ENCODE measurements around the gene MAML1.
"Not testable (repeated sequence)": the region's sequence is repeated elsewhere in the genome, so short reads cannot be mapped to it uniquely, and the experiment has no call there.

Gene MAML1, protein sequence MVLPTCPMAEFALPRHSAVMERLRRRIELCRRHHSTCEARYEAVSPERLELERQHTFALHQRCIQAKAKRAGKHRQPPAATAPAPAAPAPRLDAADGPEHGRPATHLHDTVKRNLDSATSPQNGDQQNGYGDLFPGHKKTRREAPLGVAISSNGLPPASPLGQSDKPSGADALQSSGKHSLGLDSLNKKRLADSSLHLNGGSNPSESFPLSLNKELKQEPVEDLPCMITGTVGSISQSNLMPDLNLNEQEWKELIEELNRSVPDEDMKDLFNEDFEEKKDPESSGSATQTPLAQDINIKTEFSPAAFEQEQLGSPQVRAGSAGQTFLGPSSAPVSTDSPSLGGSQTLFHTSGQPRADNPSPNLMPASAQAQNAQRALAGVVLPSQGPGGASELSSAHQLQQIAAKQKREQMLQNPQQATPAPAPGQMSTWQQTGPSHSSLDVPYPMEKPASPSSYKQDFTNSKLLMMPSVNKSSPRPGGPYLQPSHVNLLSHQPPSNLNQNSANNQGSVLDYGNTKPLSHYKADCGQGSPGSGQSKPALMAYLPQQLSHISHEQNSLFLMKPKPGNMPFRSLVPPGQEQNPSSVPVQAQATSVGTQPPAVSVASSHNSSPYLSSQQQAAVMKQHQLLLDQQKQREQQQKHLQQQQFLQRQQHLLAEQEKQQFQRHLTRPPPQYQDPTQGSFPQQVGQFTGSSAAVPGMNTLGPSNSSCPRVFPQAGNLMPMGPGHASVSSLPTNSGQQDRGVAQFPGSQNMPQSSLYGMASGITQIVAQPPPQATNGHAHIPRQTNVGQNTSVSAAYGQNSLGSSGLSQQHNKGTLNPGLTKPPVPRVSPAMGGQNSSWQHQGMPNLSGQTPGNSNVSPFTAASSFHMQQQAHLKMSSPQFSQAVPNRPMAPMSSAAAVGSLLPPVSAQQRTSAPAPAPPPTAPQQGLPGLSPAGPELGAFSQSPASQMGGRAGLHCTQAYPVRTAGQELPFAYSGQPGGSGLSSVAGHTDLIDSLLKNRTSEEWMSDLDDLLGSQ

GRCh38 chr5:179732412-179732917, at the start of gene MAML1:
Gene MAML1 (plus strand): TSS chr5:179732822. CDS start chr5:179733113, 291 bp downstream.
- DNase-seq, result peak; percentile 99 to 100

- not testable (repeated sequence) for DNase-seq
Measured at GRCh38 chr5:179689212-179689611, 43.4 kb upstream of the MAML1 start.

- no peak for DNase-seq
Measured at GRCh38 chr5:179694561-179694960, 38.1 kb upstream of the MAML1 start.

DNA sequence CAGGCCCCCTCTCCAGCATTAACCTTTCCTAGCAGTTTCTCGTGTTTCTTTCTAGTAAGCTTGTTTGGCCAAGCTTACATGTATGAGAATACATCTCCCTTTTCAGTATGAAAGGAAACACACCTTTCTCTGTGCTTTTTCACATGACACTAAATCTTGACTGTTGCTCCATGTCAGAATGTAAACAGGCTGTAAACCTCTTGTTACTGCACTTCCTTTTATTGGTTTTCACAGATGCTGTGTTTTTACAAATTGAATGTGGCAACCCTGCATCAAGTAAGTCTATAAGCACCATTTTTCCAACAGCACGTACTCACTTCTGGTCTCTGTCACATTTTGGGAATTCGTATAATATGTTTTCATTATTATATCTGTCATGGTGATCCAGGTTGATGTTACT, 36.0 kb upstream of the MAML1 start:
- DNase-seq, result no peak

GRCh38 chr5:179697108-179697507, 35.5 kb upstream of the MAML1 start:
- no peak for DNase-seq

GRCh38 chr5:179697543-179697942, 35.1 kb upstream of the MAML1 start:
- not testable (repeated sequence) for DNase-seq

DNA sequence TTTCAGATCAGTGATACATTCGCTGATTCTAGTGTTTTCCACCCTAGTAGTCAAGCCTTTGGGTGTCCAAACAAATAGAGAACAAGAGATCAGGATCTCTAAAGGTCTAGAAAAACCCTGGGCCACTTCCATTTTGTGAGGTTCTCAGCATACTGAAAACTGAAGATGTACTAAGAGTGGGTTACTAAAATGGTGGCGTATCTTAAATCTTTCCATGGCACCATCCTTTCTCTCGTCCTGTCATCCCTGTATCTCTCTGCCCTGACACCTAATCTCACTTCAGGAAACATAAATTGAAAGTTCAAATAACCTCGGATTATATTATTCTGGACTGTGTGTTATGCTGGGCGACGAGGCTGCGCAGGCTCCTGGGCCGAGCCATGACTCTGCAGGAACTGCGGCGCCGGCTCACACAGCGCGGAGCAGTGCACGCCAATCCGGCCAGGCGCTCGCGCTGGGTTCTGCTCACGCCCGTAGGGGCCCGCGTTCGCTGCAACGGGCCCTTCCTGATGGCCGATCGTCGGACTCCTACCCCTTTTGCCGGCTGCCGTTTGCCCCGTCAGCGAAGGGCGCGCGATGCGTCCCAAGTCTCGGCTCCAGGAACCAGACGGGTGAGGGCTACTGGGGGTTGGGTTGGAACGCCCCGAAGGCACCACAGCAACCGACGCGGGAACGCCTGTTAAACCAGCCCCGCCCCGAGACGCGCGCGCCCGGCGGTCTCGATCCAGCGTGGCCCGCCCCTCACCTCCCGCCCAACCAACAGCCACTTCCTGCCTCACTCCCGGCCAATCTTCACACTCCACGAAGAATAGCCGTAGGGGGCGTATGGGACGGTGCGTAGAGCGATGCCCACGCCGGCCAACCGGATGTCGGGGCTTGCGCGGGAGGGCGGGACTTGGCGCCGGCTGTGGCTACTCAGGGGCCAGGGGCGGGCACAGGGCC, 34.4 kb upstream of the MAML1 start:
- peak; percentile 98 for DNase-seq

GRCh38 chr5:179698935-179699615, 33.5 kb upstream of the MAML1 start, which contains the start of gene CANX:
Gene CANX (plus strand): TSS chr5:179698967. CDS start chr5:179705682, 6,715 bp downstream.
- DNase-seq, result no peak

- peak; percentile 52 to 62 for DNase-seq
Measured at GRCh38 chr5:179699616-179700237, 32.9 kb upstream of the MAML1 start.

DNA sequence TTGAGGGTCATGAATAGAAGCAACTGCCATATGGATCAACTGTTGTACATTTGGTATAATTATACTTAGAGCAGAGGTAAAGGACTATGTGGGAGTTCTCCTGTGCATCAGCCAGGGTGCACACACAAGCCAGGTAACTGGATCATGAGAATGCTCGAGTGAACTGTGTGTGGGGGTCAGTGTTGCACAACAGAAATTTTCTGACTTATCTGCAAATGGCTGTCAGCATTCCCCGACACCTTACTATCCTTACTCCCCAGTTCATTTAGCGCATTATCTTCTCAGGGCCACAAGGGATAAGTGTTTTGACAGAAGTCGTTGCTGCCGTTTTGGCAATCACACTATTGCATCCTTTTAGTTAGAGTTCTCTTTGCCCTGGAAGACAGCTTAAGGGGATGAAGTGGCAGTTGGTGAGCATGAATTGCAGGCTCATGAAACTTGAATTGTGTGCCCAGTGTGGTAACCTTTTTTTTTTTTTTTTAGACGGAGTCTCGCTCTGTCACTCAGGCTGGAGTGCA, 32.2 kb upstream of the MAML1 start:
- no peak for DNase-seq

DNA sequence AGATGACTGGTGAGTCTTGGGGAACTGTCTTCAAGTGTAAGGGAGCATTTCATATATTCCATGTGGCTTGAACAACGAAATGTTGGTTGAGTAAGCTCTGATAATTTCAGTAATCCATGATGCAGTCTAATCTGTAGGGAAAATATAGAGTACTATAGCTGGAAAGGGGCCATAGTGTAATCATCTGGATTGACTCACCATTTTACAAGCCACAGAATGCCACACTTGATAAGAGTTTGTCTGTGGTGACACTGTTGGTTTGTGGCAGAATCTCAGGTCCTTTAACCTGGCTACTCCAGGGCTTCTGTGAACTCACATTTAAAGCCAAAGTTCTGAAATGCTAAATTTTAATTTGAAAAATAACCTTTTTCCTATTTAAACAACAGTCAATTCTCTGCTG, 16.3 kb upstream of the MAML1 start:
- no peak for DNase-seq

DNA sequence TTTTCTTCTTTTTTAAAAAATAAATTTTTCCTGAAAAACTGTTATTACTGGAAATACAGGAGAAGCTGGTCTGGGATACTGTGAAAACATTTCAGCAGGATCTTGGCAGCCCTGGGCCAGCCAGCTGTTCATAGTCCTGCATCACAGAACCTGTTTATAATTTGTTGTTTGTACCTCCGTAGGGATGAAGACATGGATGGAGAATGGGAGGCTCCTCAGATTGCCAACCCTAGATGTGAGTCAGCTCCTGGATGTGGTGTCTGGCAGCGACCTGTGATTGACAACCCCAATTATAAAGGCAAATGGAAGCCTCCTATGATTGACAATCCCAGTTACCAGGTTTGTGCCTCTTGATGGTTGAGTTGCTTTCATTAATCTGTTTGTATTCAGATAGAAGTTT, 12.4 kb upstream of the MAML1 start:
- DNase-seq, result no peak

GRCh38 chr5:179724163-179724562, 8.5 kb upstream of the MAML1 start:
- DNase-seq, result no peak

DNA sequence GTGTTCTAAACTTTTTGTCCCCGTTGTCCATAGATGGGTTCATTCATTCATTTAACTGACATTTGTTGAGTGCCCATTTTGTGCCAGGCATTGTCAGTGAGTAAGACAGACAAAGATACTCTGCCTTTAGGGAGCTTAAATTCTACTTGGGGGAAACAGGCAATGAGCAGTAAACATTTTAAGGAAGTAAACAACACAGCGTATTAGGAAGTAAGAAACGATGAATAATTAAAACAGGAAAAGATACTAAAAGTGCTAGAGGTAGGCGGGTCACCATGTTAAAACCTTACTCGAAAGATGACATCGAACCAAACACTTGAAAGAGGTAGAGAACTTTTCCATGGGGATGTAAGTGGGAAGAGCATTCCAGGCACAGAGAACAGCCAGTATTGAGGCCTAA, 5.5 kb upstream of the MAML1 start:
- no peak for DNase-seq

DNA sequence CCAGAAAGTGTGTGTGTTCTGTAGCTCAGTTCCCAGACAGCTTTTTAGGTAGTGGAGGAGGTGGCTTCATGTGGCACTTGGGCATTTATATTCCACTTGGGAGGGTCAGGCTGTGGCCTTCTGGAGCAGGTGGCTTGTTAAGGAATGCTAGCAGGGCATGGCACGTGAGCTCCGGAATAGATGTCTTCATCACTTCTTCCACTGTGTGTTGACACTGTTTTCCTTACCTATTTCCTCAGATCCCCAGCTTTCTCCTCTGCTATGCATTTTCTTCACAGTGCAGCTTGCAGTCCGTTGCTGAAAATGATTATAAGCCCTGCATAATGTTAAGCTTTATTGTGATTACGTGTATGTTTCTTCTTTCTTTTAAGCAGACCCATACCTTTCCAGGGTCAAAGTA, 3.3 kb upstream of the MAML1 start:
- no peak for DNase-seq

- no peak for DNase-seq
Measured at GRCh38 chr5:179729727-179730126, 2.9 kb upstream of the MAML1 start.

- no peak for DNase-seq
Measured at GRCh38 chr5:179730356-179730755, 2.3 kb upstream of the MAML1 start.

- DNase-seq, result no peak
Measured at GRCh38 chr5:179730852-179731251, 1.8 kb upstream of the MAML1 start.

GRCh38 chr5:179731791-179732411, 721 bp upstream of the MAML1 start:
- DNase-seq, result peak; percentile 33 to 48

Measured in activated CD4-positive, alpha-beta T cell treated with anti-CD3 and anti-CD28 coated beads, Interleukin-2, amount 50 U/mL, for 48 hours (primary cell).